ENCODE results near the gene SNX11. TPM values are rescaled to one million over a fixed set of nuclear protein-coding genes. Genes with fewer than 3 reads are reported as not detected.
"Not testable (repeated sequence)": the region's sequence is repeated elsewhere in the genome, so short reads cannot be mapped to it uniquely, and the experiment has no call there.

SNX11 gene, protein sequence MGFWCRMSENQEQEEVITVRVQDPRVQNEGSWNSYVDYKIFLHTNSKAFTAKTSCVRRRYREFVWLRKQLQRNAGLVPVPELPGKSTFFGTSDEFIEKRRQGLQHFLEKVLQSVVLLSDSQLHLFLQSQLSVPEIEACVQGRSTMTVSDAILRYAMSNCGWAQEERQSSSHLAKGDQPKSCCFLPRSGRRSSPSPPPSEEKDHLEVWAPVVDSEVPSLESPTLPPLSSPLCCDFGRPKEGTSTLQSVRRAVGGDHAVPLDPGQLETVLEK
- 10 to 100 TPM; 11.4 to 14.8 (median 13.3) TPM for polyA plus RNA-seq (ENCODE audit: insufficient read depth in 1 of 5, insufficient read length in 5 of 5, low replicate concordance in 1 of 5)
- long read RNA-seq, donor 1: 0 reads
- long read RNA-seq, donor 2, partial matches to known transcripts: 0 of 1 reads
- long read RNA-seq, donor 2, other reads (novel, unspliced or antisense): 0 of 1 reads
- long read RNA-seq, donor 3, partial matches to known transcripts: 0 of 1 reads
- long read RNA-seq, donor 3, other reads (novel, unspliced or antisense): 0 of 1 reads
- long read RNA-seq, donor 4: 0 reads
- long read RNA-seq, donor 5, partial matches to known transcripts: 10 of 13 reads
- long read RNA-seq, donor 5, other reads (novel, unspliced or antisense): 0 of 13 reads
- long read RNA-seq, donor 6, transcript SNX11-201 (7 exons, 2,315 nt): major isoform, 6 of 6 reads
- long read RNA-seq, donor 6, partial matches to known transcripts: 0 of 6 reads
- long read RNA-seq, donor 6, other reads (novel, unspliced or antisense): 0 of 6 reads
- long read RNA-seq, donor 7, partial matches to known transcripts: 16 of 20 reads
- long read RNA-seq, donor 7, other reads (novel, unspliced or antisense): 0 of 20 reads
- long read RNA-seq, donor 8, partial matches to known transcripts: 0 of 1 reads
- long read RNA-seq, donor 8, other reads (novel, unspliced or antisense): 0 of 1 reads

- peak; percentile 82 to 84 for DNase-seq
Measured at GRCh38 chr17:48107137-48108055, at the start of gene SNX11. Gene SNX11, plus strand, starts transcription at chr17:48107766. Its CDS starts 4,278 bp downstream, at chr17:48112044.

DNA sequence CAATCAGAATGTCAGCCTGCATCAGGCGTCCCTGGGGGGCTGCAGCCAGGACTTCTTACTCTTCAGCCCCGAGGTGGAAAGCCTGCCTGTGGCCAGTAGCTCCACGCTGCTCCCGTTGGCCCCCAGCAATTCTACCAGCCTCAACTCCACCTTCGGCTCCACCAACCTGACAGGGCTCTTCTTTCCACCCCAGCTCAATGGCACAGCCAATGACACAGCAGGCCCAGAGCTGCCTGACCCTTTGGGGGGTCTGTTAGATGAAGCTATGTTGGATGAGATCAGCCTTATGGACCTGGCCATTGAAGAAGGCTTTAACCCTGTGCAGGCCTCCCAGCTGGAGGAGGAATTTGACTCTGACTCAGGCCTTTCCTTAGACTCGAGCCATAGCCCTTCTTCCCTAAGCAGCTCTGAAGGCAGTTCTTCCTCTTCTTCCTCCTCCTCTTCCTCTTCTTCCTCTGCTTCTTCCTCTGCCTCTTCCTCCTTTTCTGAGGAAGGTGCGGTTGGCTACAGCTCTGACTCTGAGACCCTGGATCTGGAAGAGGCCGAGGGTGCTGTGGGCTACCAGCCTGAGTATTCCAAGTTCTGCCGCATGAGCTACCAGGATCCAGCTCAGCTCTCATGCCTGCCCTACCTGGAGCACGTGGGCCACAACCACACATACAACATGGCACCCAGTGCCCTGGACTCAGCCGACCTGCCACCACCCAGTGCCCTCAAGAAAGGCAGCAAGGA, 49.0 kb upstream of the SNX11 start:
- DNase-seq: no peak

GRCh38 chr17:48059125-48059668, 48.4 kb upstream of the SNX11 start:
- DNase-seq: no peak

DNA sequence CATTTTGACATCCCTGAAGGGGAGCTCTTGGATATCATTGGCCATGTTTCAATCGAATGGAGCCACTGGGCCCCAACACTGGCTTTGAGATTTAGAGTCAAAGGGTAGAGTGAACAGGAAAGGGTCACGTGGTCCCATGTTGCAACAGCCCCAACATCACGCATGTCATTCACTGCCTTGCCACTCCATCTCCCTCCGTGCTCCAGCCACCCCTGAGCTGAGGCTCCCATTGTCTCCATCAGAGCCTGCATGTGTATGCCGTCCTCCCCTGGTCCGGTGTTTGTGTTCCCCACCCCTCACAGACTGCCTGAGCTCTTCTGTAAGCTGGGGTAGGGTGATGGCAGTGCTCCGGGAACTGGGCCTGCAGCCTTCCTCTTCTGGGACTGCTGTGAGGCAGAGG, 47.3 kb upstream of the SNX11 start:
- no peak for DNase-seq

GRCh38 chr17:48062273-48062672, 45.3 kb upstream of the SNX11 start:
- no peak for DNase-seq

GRCh38 chr17:48064638-48065037, 42.9 kb upstream of the SNX11 start:
- DNase-seq: no peak

- no peak for DNase-seq
Measured at GRCh38 chr17:48066192-48066591, 41.4 kb upstream of the SNX11 start.

DNA sequence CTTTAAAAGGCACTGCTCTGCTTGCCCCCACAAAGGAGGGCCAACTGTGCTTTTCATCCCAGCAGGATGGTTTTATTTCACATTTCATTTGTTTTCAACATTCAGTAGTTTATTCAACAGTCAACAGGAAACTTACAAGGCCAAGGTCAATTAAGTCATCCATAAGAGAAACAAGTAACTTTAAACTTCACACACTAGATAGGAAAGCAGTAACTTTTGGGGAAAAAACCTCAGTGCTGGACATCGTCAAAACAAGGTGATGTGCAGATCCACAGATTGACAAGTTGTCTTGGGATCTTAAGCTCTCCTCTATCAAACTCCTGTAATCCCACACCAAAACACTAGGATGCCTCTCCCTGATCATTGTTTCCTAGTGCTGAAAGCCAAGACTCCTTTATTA, 40.9 kb upstream of the SNX11 start:
- no peak for DNase-seq

DNA sequence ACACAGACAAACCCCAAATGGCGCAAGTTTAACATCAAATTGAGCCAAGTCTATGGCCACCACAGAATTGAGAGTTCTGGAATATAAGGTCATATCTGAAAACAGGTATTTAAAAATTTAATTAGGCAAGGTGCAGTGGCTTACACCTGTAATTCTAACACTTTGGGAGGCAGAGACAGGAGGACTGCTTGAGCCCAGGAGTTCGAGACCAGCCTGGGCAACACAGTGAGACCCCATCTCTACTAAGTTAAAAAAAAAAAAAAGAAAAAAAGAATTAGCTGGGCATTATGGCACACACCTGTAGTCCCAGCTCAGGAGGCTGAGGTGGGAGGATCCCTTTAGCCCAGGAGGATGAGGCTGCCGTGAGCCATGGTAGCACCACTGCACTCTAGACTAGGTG, 40.3 kb upstream of the SNX11 start:
- DNase-seq: no peak

- not testable (repeated sequence) for DNase-seq
Measured at GRCh38 chr17:48067808-48068207, 39.8 kb upstream of the SNX11 start.

DNA sequence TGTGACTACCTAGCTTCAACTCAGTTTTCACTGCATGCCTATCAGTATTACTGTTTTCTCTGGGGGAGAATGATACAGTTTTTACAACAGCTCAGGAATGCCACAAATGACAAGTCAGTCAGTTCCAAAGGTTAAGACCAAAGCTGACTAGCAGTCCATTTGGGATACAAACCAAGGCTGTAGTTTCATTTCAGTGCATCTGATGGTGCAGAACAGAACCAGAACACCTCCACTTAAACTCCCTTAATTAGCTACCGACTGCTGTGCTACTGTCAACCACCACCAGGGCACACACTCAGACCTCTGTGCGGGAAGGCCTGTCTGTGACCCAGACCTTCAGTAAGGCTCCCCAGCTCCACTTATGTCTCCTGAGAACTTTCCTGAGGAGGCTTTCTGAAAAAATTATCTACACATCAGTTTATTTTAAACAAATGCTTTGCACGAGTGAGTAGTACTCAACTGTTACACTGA, 39.0 kb upstream of the SNX11 start:
- DNase-seq: no peak

DNA sequence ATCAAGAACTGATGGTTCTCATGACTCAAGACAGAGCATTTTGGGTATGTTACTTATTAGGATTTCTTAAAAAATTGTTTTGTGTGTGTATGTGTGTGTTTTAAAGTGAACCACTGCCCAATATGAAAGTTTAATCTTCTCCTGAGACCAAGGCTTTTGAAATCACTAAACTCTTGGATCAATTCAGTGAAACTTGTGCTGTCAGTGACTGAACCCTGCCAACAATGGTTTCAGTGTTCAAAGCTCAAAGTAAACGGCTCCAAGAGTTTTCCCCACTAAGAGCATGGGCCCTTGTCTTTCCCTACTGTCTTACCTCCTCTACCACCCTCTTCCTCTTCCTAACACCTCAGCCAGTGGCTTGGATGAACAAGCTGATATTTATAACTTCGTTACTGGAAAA, 37.4 kb upstream of the SNX11 start:
- DNase-seq: no peak

DNA sequence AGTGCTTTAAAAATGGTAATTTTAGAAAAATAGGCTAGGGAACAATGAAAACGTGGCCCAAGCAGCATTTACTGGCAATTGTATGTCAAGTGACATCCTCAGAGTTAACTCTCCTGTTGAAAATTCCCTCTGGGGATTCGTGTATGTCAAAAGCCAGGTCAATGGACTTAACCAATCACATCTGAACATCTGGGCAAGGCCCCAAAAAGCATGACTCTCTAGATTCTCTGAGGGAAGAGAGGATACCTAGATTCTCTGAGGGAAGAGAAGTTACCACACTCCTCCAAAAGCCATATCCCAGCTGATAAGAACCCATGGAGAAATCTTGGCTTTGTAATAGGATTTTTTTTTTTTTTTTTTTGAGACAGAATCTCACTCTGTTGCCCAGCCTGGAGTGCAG, 35.9 kb upstream of the SNX11 start:
- no peak for DNase-seq

DNA sequence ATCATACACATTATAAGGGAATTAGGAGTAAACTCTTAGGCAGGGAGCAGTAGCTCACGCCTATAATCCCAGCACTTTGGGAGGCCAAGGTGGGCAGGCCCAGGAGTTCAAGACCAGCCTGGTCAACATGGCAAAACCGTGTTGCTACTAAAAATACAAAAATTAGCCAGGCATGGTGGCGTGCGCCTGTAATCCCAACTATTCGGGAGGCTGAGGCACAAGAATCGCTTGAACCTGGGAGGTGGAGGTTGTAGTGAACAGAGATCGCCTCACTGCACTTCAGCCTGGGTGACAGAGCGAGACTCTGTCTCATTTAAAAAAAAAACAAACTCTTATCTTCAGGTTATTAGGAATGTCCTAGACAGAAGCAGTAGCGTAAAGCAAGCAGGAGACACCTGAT, 34.8 kb upstream of the SNX11 start:
- DNase-seq: not testable (repeated sequence)

DNA sequence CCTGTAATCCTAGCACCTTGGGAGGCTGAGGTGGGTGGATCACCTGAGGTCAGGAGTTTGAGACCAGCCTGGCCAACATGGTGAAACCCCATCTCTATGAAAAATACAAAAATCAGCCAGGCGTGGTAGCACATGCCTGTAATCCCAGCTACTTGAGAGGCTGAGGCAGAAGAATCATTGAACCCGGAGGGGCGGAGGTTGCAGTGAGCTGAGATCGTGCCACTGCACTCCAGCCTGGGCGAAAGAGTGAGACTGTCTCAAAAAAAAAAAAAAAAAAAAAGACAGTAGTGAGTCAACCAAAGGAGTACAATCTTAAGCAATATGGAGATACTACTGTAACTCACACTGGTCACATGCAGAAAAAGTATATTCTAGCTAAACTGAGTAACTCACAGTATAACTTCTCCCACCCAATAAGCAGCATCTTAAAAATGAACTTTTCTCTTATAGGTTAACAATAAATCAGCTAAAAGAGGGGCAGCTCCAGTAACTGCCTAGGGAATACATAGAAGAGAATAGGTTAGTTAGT, 33.9 kb upstream of the SNX11 start:
- not testable (repeated sequence) for DNase-seq

DNA sequence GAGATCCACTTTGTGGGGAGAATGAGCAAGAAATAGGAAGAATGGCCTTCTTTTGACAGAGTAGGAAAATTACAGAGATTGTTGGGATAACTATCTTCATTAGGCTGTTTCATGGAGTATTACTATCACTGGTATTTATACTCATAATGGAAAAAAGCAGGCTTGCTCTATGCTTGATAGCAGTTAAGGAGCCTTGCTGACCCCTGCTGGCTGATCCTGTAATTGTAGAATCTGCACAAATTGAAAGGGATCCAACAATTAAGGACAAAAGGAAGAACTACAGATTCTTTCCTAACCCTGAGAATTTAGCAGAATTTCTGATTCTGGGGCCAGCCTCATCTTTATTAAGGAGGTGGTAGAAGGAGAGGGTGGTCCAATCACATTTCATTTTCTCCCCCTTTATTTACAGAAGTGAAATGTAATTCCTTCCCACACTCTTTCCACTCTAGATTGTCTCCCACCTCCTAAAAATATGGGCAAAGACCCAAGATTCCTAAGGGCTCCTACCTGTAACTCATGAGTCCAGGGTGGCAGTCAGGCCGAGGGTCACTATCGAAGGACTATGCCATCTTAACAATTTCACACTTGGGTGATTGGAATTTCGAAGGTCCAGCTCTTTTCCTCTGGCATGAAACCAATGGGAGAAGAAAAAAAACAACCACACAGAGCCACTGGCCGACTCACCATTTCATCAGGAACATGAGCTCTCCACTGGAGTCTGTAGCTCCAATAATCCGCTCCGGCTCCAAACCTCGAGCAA, 33.1 kb upstream of the SNX11 start:
- peak; percentile 62 to 80 for DNase-seq

DNA sequence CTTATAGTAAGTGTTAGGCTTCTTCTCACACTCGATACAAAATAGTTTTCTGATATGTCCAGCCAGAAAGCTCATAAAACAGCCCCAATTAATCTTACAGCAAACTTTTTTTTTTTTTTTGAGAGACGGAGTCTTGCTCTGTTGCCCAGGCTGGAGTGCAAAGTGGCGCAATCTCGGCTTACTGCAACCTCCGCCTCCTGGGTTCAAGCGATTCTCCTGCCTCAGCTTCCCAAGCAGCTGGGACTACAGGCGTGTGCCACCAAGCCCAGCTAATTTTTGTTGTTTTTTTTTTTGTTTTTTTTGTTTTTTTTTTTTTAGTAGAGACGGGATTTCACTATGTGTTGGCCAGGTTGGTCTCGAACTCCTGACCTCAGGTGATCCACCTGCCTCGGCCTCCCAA, 30.4 kb upstream of the SNX11 start:
- DNase-seq: not testable (repeated sequence)

GRCh38 chr17:48081858-48082257, 25.7 kb upstream of the SNX11 start:
- DNase-seq: no peak

DNA sequence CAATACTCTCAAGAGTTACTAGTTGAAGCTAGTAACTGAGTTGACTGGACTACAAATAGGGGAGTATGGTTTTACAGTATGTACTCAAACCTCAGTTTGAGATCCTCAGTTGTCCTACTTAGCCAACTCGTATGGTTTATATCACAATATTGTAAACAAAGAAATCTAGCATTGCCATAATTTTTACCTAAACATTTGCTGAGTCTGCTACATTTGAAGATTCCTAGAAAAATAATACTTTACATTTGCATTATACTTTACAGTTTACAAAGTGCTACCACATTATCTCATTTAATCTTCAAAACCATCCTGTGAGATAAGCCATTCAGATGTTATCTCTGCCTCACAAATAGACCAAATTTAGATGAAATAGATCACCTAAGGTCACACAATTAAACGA, 22.6 kb upstream of the SNX11 start:
- DNase-seq: no peak

All from right lung (tissue), 10 donors.